ENCODE measurements around the gene BORCS5.

Gene BORCS5

GRCh38 chr12:12432364-12432763, 75.5 kb downstream of the BORCS5 start:
- DNase-seq (ENCODE audit: low read depth in 2 of 2): no peak

- DNase-seq (ENCODE audit: low read depth in 2 of 2): no peak
Observed at GRCh38 chr12:12433203-12433731, 76.4 kb downstream of the BORCS5 start.

- no peak for DNase-seq (ENCODE audit: low read depth in 2 of 2)
Observed at GRCh38 chr12:12436831-12437345, 80.0 kb downstream of the BORCS5 start.

- peak; percentile 61 to 76 for DNase-seq (ENCODE audit: low read depth in 2 of 2)
Observed at GRCh38 chr12:12439636-12440035, 82.8 kb downstream of the BORCS5 start.

- DNase-seq (ENCODE audit: low read depth in 2 of 2): no peak
Observed at GRCh38 chr12:12440784-12441428, 84.0 kb downstream of the BORCS5 start.

- DNase-seq (ENCODE audit: low read depth in 2 of 2): no peak
Observed at GRCh38 chr12:12441429-12441807, 84.5 kb downstream of the BORCS5 start.

- DNase-seq (ENCODE audit: low read depth in 2 of 2): peak in 1 of 2 donors; percentile 24
Observed at GRCh38 chr12:12441843-12442461, 85.1 kb downstream of the BORCS5 start.

- no peak for DNase-seq (ENCODE audit: low read depth in 2 of 2)
Observed at GRCh38 chr12:12442548-12443071, 85.7 kb downstream of the BORCS5 start.

GRCh38 chr12:12443431-12443878, 86.6 kb downstream of the BORCS5 start:
- DNase-seq (ENCODE audit: low read depth in 2 of 2): no peak

GRCh38 chr12:12445165-12445881, 88.4 kb downstream of the BORCS5 start:
- no peak for DNase-seq (ENCODE audit: low read depth in 2 of 2)

GRCh38 chr12:12445882-12446181, 89.0 kb downstream of the BORCS5 start:
- DNase-seq (ENCODE audit: low read depth in 2 of 2): no peak

- no peak for DNase-seq (ENCODE audit: low read depth in 2 of 2)
Observed at GRCh38 chr12:12446786-12447185, 89.9 kb downstream of the BORCS5 start.

GRCh38 chr12:12447236-12447635, 90.4 kb downstream of the BORCS5 start:
- DNase-seq (ENCODE audit: low read depth in 2 of 2): no peak

- no peak for DNase-seq (ENCODE audit: low read depth in 2 of 2)
Observed at GRCh38 chr12:12447837-12448236, 91.0 kb downstream of the BORCS5 start.

- no peak for DNase-seq (ENCODE audit: low read depth in 2 of 2)
Observed at GRCh38 chr12:12449533-12450025, 92.7 kb downstream of the BORCS5 start.

- DNase-seq (ENCODE audit: low read depth in 2 of 2): no peak
Observed at GRCh38 chr12:12450043-12450471, 93.2 kb downstream of the BORCS5 start.

- DNase-seq (ENCODE audit: low read depth in 2 of 2): no peak
Observed at GRCh38 chr12:12451098-12451497, 94.2 kb downstream of the BORCS5 start.

- no peak for DNase-seq (ENCODE audit: low read depth in 2 of 2)
Observed at GRCh38 chr12:12452326-12452902, 95.5 kb downstream of the BORCS5 start.

GRCh38 chr12:12453635-12454034, 96.8 kb downstream of the BORCS5 start:
- no peak for DNase-seq (ENCODE audit: low read depth in 2 of 2)

GRCh38 chr12:12454315-12454714, 97.4 kb downstream of the BORCS5 start:
- no peak for DNase-seq (ENCODE audit: low read depth in 2 of 2)

- no peak for DNase-seq (ENCODE audit: low read depth in 2 of 2)
Observed at GRCh38 chr12:12456637-12457036, 99.8 kb downstream of the BORCS5 start.

Measured in stimulated activated CD4-positive, alpha-beta T cell treated with anti-CD3 and anti-CD28 coated beads, Interleukin-15, amount 100 ng/mL, for 48 hours (primary cell).